Bronchial epithelial cell (primary cell): ENCODE data around the gene LRRIQ1. TPM values are rescaled to one million over a fixed set of nuclear protein-coding genes. Genes with fewer than 3 reads are reported as not detected.

Experiments used
- DNase-seq: peaks from one replicate; pipeline ENCODE4 v3.0.0-alpha.2; 2010; ENCODE audit warnings: low read depth
- FAIRE-seq: peaks from 2 replicates; lab custom pipeline; 2011; peaks lifted over from hg19 to GRCh38; lab: Jason Lieb, UNC
- H3K27me3 ChIP-seq: 2 replicates; pipeline ENCODE4 v1.5.1; 2011; ENCODE audit warnings: low read length; ENCODE audit not compliant: control insufficient read depth, insufficient read depth
- H3K36me3 ChIP-seq: 2 replicates; pipeline ENCODE4 v1.5.1; 2011; ENCODE audit warnings: low read length; ENCODE audit not compliant: control insufficient read depth, insufficient read depth
- H3K4me3 ChIP-seq: 2 replicates; pipeline ENCODE4 v1.5.1; 2011; ENCODE audit warnings: mild to moderate bottlenecking, low read depth, low read length, control low read depth
- total RNA-seq: library from RNA; depleted of rRNA; stranded (reverse); fragments of >200 nt; gene quantifications from 2 replicates; pipeline ENCODE4 v1.2.1, GENCODE V29; 2014
- TF ChIP-seq, protein P1 (sequence below): IDR thresholded peaks from 2 replicates; pipeline ENCODE4 v1.5.1; 2011; ENCODE audit warnings: mild to moderate bottlenecking, moderate library complexity, low read length, control low read depth, inconsistent platforms; ENCODE audit not compliant: insufficient read depth, severe bottlenecking

LRRIQ1 gene
- total RNA-seq, 1 donor from 2014 or later, result under 0.01 TPM

DNA sequence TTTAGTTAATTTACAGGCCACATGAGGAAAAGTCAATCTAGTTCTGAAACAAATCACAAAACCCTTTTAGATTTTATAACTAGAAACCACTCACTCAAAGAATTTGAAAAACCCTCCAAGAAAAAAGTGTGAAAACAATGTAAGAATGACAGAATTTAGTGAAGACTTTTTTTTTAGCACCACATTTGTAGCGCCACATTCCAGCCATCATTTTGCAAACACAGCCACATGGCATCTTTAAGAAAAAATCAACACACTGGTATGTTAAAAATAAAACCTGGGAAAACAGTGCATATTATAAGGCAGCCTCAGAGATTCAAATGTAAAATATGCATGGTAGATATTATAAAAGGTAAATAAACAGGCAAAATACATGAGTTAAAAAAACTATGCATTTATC lies 221.5 kb downstream of the LRRIQ1 start:
- no peaks in the 10 kb centered on the region for H3K27me3 ChIP-seq
- H3K4me3 ChIP-seq, result no peak overlapping the region
- no peaks in the 10 kb centered on the region for H3K36me3 ChIP-seq
- TF ChIP-seq, protein P1, sequence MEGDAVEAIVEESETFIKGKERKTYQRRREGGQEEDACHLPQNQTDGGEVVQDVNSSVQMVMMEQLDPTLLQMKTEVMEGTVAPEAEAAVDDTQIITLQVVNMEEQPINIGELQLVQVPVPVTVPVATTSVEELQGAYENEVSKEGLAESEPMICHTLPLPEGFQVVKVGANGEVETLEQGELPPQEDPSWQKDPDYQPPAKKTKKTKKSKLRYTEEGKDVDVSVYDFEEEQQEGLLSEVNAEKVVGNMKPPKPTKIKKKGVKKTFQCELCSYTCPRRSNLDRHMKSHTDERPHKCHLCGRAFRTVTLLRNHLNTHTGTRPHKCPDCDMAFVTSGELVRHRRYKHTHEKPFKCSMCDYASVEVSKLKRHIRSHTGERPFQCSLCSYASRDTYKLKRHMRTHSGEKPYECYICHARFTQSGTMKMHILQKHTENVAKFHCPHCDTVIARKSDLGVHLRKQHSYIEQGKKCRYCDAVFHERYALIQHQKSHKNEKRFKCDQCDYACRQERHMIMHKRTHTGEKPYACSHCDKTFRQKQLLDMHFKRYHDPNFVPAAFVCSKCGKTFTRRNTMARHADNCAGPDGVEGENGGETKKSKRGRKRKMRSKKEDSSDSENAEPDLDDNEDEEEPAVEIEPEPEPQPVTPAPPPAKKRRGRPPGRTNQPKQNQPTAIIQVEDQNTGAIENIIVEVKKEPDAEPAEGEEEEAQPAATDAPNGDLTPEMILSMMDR, result no peak
- no peak for DNase-seq
- no peak for FAIRE-seq

DNA sequence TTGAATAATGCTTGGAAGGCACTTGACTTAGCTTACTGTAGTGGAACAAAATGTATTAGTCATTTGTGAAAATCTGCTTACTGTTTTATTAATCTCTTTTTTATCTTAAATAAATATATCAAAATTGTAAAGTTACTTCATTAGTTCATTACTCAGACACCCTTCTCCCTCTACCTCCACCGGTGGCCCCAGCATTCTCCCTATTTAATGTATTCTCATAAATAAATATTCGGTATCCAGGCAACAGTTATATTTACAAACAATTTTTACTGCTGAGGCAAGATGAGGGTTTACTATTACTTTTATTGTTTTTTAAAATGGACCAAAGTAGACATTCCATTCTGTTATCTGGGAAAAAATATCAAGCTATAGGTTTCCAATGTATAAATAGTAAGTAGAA lies 224.3 kb downstream of the LRRIQ1 start:
- FAIRE-seq (no peak), DNase-seq (no peak)
- TF ChIP-seq, protein P1, result no peak
- no peak overlapping the region for H3K4me3 ChIP-seq
- no peaks in the 10 kb centered on the region for H3K36me3 ChIP-seq
- no peaks in the 10 kb centered on the region for H3K27me3 ChIP-seq

DNA sequence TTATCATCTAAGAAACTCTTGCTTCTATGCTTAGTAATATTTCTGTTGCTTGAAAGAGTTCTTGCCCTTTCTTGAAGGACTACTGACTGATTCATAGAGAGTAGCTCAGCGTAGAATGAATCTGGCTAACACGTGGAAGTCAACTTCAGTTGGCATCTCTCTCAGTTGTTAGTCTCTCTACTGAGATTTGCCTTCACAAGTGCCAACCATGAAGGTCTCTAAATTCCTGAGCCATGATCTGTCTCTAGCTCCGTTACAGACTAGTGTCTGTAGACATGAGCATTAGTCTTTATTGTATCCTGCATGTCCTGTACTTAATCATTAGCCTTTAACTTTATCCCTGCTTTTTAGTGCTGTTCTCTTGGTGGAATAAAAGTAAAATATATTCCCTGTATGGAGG lies 224.7 kb downstream of the LRRIQ1 start:
- Histone ChIP-seq H3K4me3 (no peak overlapping the region), H3K36me3 (no peaks in the 10 kb centered on the region), H3K27me3 (no peaks in the 10 kb centered on the region)
- FAIRE-seq (peak; percentile 43), DNase-seq (peak; percentile 34)
- TF ChIP-seq, protein P1, result no peak

DNA sequence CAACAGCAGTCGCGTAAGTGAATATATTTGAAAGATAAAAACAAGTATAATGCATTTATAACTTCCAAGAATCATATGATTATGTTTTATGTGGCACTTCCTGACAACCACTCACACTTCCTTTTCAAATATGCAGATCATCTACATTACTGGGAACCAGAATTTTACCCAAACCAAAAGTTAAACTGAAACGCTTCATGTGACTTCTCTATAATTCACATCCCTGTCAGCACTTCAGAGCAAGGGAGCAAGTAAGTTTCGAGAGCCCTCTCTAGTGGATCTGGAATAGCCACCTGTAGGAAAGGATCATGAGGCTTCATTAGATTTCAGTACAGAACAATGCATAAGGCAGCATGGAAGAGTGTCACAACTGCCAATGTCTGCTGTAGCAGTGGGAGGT lies 230.2 kb downstream of the LRRIQ1 start:
- H3K36me3 ChIP-seq, result no peaks in the 10 kb centered on the region
- H3K4me3 ChIP-seq, result no peak overlapping the region
- no peaks in the 10 kb centered on the region for H3K27me3 ChIP-seq
- DNase-seq (no peak), FAIRE-seq (no peak)
- TF ChIP-seq, protein P1, result no peak

DNA sequence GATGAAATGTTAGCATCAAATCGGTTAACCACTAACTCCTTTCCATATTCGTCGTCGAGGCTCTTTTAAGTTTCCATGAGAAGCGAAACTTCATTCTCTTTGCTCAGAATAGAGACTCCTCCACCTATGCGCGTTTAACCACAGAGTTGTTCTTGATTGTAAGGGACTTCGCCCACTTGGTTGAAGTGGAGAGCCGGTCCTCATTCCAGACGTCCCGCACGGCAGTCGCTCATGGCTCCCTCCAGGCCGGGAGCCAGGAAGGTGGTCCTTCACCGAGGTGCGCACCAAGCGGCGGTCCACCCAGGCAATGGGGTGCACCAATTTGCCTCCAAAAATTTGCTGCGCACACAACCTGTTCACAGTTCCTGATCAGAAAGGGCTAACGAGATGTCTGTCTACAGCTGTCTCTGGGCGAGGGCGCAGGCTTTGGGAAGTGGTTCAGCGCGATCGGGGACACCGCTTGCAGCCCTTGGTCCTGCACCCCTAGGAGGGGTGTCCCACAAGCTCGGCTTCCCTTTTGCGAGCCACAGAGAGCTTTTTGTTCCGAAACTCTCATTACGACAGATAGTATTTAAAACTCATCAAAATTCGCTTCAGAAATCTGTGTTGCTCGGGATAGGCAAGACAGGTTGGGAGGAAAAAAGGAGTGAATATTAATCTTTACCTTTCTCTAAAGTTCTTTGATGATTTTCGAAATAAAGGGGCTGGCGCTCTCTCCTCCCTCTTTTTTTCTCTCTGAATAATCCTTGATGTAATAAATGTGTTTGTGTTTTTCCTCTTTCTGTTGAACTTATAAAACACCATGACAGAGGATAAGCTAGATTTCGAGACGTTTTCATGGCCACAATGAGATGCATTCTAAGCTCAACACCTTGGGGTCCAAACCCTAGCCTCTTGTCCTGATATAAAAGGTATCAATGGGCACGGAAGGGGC lies 237.5 kb downstream of the LRRIQ1 start:
- TF ChIP-seq, protein P1, result no peak
- no peak for FAIRE-seq
- Histone ChIP-seq H3K27me3 (peaks cover 27% of the 10 kb centered on the region), H3K4me3 (no peak overlapping the region), H3K36me3 (no peaks in the 10 kb centered on the region)
- no peak for DNase-seq
